SK-N-SH treated with all-trans-retinoic acid at 6 μM for 48 hours (cell line): ENCODE measurements around the gene WASF1.

Experiments
- ATAC-seq: fragments of 200-7000 bp; cut with Tn5 transposase; 3 replicates; pipeline ENCODE4 v1.9.1; 2020; ENCODE audit warnings: mild to moderate bottlenecking, moderate library complexity
- ARNTL ChIP-seq: fragments of 450-650 bp; formaldehyde crosslinking; IDR thresholded peaks from 2 replicates; pipeline ENCODE4 v1.5.0; 2020; ENCODE audit warnings: low read depth, mild to moderate bottlenecking, moderate library complexity, borderline replicate concordance
- BACH2 ChIP-seq: fragments of 250-450 bp; sonication (Bioruptor Pico); IDR thresholded peaks from 2 replicates; pipeline ENCODE4 v1.9.0; 2021; ENCODE audit warnings: mild to moderate bottlenecking, borderline replicate concordance
- CSDC2 ChIP-seq: fragments of 250-450 bp; sonication (Bioruptor Pico); IDR thresholded peaks from 2 replicates; pipeline ENCODE4 v1.5.0; 2020; ENCODE audit warnings: mild to moderate bottlenecking, moderate library complexity
- ESRRG ChIP-seq: fragments of 250-450 bp; sonication (Bioruptor Pico); IDR thresholded peaks from 2 replicates; pipeline ENCODE4 v1.6.1; 2021; ENCODE audit warnings: mild to moderate bottlenecking
- GLIS3 ChIP-seq: fragments of 250-450 bp; sonication (Bioruptor Pico); IDR thresholded peaks from 2 replicates; pipeline ENCODE4 v1.5.0; 2020; ENCODE audit warnings: mild to moderate bottlenecking, moderate library complexity
- OSR1 ChIP-seq: fragments of 250-450 bp; sonication (Bioruptor Pico); IDR thresholded peaks from 2 replicates; pipeline ENCODE4 v1.8.0; 2022; ENCODE audit warnings: moderate library complexity, mild to moderate bottlenecking, inconsistent platforms
- PPARA ChIP-seq: fragments of 250-450 bp; sonication (Bioruptor Pico); IDR thresholded peaks from 2 replicates; pipeline ENCODE4 v1.5.0; 2020; ENCODE audit warnings: mild to moderate bottlenecking, borderline replicate concordance
- RARB ChIP-seq: fragments of 250-450 bp; sonication (Bioruptor Pico); IDR thresholded peaks from 2 replicates; pipeline ENCODE4 v1.8.0; 2021; ENCODE audit warnings: mild to moderate bottlenecking, moderate library complexity
- TOX ChIP-seq: fragments of 250-450 bp; sonication (Bioruptor Pico); IDR thresholded peaks from 2 replicates; pipeline ENCODE4 v1.8.0; 2021; ENCODE audit warnings: mild to moderate bottlenecking, moderate library complexity, borderline replicate concordance
- ZC3H10 ChIP-seq: fragments of 250-450 bp; sonication (Bioruptor Pico); IDR thresholded peaks from 2 replicates; pipeline ENCODE4 v1.5.1; 2021; ENCODE audit warnings: mild to moderate bottlenecking, moderate library complexity
- ZFP3 ChIP-seq: fragments of 250-450 bp; sonication (Bioruptor Pico); IDR thresholded peaks from 2 replicates; pipeline ENCODE4 v1.5.0; 2020; ENCODE audit warnings: mild to moderate bottlenecking, moderate library complexity
- ZNF565 ChIP-seq: fragments of 450-650 bp; formaldehyde crosslinking; conservative IDR thresholded peaks from 2 replicates; pipeline ENCODE4 v1.5.0; 2020; ENCODE audit warnings: low read depth, mild to moderate bottlenecking, moderate library complexity
- ZNF70 ChIP-seq: fragments of 450-650 bp; formaldehyde crosslinking; IDR thresholded peaks from 2 replicates; pipeline ENCODE4 v1.5.0; 2020; ENCODE audit warnings: mild to moderate bottlenecking, moderate library complexity
- TF ChIP-seq, protein P1 (sequence below): fragments of 250-450 bp; sonication (Bioruptor Pico); IDR thresholded peaks from 2 replicates; pipeline ENCODE4 v1.5.0; 2020; ENCODE audit warnings: mild to moderate bottlenecking, moderate library complexity
- TF ChIP-seq, protein P2 (sequence below): fragments of 250-450 bp; sonication (Bioruptor Pico); IDR thresholded peaks from 2 replicates; pipeline ENCODE4 v1.8.0; 2020; ENCODE audit warnings: mild to moderate bottlenecking, moderate library complexity, borderline replicate concordance
- TF ChIP-seq, protein P3 (sequence below): fragments of 250-450 bp; sonication (Bioruptor Pico); IDR thresholded peaks from 2 replicates; pipeline ENCODE4 v1.8.0; 2021; ENCODE audit warnings: low read depth, mild to moderate bottlenecking, moderate library complexity, borderline replicate concordance
- TF ChIP-seq, protein P4 (sequence below): fragments of 250-450 bp; sonication (Bioruptor Pico); IDR thresholded peaks from 2 replicates; pipeline ENCODE4 v1.5.1; 2020; ENCODE audit warnings: low read depth, mild to moderate bottlenecking, moderate library complexity
- TF ChIP-seq, protein P5 (sequence below): fragments of 250-450 bp; sonication (Bioruptor Pico); IDR thresholded peaks from 2 replicates; pipeline ENCODE4 v1.5.1; 2021; ENCODE audit warnings: mild to moderate bottlenecking, moderate library complexity

The WASF1 gene

DNA sequence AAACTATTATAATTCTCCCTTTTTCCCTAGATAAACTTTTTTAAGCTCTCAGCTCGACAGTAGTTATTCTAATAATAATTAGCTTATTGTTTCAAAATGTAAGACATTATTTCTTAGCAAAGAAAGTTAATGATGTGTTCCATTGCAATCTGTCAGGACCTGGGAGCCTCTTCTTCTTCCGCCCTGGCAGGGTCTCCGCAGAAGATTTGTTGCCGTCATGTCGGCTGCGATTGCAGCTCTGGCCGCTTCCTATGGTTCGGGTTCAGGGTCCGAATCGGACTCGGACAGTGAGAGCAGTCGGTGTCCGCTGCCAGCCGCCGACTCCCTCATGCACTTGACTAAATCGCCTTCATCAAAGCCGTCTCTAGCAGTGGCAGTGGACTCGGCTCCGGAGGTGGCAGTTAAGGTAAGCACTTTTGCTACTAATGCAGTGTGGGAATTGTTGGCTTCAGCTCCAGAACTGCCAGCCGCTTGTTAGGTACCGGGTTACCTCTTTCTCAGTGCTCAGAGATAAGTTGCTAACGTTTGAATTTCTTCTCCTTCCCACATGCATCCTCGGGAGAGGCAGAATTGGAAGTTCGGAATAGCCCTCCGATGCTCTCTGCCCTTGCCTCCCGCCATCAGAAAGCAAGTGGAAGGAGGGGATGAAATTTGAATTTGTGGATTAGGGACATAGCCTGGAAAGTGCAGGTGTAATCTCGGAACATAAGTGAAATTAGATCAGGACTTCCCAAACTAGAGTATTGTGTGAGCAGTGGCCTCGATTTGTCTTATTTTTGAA, 948 bp upstream of the WASF1 start, which contains the start of gene CDC40:
TSS of gene CDC40 (plus strand) at position 200 of the 781 bp plus-strand sequence. CDS start at position 218, 18 bp downstream.
- peak; percentile 34 for ATAC-seq

DNA sequence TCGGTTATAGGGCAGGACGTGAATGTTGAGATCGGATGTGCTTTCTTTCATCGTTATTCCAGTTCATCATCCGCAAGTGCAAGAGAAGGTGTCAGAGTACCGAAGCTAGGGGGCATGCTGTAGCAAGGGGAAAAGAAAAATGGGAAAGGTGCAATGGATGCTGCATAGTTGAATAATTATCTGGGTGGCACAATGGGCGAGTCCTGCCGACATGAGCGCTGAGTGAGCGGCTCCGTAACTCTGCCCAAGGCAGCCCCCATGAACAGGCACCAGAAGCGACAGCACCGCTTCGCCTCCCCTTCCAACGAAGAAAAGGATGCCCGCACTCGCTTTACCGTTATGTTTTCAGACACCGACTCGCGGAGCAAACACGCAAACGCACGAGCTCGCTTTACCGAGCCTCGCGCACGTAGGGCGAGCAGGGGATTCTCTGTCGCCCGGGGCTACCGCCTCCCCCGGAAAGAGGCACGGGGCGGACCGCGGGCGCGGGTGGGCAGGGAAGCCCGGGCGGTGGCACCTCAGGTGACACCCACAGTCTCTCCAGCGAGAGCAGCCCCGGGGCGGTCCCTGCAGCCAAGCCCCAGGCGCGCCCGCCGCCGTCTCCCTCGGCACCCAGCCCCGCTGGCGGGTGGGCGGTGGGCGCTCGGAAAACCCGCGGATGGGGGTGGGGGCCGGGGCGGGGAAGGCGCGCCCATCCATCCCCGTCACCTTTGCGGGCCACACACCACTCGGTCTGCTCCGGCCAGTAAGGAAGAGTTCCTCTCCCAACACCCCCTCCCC, 654 bp downstream of the WASF1 start:
- TF ChIP-seq CSDC2 = no peak
- TF ChIP-seq, protein P1, sequence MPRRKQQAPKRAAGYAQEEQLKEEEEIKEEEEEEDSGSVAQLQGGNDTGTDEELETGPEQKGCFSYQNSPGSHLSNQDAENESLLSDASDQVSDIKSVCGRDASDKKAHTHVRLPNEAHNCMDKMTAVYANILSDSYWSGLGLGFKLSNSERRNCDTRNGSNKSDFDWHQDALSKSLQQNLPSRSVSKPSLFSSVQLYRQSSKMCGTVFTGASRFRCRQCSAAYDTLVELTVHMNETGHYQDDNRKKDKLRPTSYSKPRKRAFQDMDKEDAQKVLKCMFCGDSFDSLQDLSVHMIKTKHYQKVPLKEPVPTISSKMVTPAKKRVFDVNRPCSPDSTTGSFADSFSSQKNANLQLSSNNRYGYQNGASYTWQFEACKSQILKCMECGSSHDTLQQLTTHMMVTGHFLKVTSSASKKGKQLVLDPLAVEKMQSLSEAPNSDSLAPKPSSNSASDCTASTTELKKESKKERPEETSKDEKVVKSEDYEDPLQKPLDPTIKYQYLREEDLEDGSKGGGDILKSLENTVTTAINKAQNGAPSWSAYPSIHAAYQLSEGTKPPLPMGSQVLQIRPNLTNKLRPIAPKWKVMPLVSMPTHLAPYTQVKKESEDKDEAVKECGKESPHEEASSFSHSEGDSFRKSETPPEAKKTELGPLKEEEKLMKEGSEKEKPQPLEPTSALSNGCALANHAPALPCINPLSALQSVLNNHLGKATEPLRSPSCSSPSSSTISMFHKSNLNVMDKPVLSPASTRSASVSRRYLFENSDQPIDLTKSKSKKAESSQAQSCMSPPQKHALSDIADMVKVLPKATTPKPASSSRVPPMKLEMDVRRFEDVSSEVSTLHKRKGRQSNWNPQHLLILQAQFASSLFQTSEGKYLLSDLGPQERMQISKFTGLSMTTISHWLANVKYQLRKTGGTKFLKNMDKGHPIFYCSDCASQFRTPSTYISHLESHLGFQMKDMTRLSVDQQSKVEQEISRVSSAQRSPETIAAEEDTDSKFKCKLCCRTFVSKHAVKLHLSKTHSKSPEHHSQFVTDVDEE (CRISPR knock-in tag) = 0 out of 2 replicates have a peak, but pooled peaks have one; percentile 24
- peak; percentile 52 for ATAC-seq

More for the DNA sequence above, 948 bp upstream of the WASF1 start, which contains the start of gene CDC40:
- no peak for TF ChIP-seq OSR1 (CRISPR knock-in tag)
- TF ChIP-seq RARB = no peak
- TF ChIP-seq ARNTL = no peak
- no peak for TF ChIP-seq ESRRG (CRISPR knock-in tag)
- TF ChIP-seq, protein P2, sequence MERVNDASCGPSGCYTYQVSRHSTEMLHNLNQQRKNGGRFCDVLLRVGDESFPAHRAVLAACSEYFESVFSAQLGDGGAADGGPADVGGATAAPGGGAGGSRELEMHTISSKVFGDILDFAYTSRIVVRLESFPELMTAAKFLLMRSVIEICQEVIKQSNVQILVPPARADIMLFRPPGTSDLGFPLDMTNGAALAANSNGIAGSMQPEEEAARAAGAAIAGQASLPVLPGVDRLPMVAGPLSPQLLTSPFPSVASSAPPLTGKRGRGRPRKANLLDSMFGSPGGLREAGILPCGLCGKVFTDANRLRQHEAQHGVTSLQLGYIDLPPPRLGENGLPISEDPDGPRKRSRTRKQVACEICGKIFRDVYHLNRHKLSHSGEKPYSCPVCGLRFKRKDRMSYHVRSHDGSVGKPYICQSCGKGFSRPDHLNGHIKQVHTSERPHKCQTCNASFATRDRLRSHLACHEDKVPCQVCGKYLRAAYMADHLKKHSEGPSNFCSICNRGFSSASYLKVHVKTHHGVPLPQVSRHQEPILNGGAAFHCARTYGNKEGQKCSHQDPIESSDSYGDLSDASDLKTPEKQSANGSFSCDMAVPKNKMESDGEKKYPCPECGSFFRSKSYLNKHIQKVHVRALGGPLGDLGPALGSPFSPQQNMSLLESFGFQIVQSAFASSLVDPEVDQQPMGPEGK (CRISPR knock-in tag) = no peak
- no peak for TF ChIP-seq ZNF565 (CRISPR knock-in tag)
- TF ChIP-seq ZNF70 = no peak
- no peak for TF ChIP-seq ZC3H10 (CRISPR knock-in tag)
- TF ChIP-seq TOX (CRISPR knock-in tag) = no peak
- TF ChIP-seq, protein P1 (CRISPR knock-in tag) = no peak
- no peak for TF ChIP-seq PPARA (CRISPR knock-in tag)
- no peak for TF ChIP-seq BACH2 (CRISPR knock-in tag)
- TF ChIP-seq ZFP3 = no peak
- TF ChIP-seq GLIS3 = no peak
- TF ChIP-seq, all 23 proteins: peak for 0

DNA sequence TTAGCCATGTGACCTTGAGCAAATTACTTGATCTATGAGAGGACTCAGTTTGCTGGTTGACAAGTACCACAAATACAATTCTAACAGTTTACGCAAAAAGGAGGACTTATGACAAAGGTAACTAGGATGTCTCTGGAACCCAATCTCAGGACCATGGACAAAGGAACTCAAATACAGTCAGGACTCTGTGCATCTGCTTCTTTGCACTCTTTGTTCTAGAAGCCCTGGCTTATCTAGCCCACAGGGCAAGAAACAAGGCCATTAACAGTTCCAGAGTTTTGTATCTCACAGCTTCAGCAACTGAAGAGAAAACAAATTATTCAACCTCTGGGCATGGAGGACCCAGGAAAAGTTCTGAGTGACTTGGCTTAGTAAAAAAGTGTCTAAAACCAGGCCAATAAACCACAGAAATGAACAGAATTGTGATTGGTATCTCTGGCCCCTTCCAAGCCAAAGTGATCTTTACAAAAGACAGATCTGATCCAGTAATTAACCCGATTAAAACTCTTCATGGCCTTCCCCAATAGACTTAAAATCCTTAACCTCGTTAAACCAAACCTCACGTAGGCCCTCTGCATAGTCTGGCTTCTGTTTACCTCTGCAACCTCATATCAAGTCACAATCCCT, 5.9 kb downstream of the WASF1 start:
- peak; percentile 56; the same call in 1 of the 3 replicates for ATAC-seq
- TF ChIP-seq, protein P1 (CRISPR knock-in tag) = no peak
- no peak for TF ChIP-seq ZC3H10 (CRISPR knock-in tag)
- TF ChIP-seq ARNTL = no peak
- 0 out of 2 replicates have a peak, but pooled peaks have one; percentile 33 for TF ChIP-seq ZFP3
- no peak for TF ChIP-seq RARB
- TF ChIP-seq, protein P3, sequence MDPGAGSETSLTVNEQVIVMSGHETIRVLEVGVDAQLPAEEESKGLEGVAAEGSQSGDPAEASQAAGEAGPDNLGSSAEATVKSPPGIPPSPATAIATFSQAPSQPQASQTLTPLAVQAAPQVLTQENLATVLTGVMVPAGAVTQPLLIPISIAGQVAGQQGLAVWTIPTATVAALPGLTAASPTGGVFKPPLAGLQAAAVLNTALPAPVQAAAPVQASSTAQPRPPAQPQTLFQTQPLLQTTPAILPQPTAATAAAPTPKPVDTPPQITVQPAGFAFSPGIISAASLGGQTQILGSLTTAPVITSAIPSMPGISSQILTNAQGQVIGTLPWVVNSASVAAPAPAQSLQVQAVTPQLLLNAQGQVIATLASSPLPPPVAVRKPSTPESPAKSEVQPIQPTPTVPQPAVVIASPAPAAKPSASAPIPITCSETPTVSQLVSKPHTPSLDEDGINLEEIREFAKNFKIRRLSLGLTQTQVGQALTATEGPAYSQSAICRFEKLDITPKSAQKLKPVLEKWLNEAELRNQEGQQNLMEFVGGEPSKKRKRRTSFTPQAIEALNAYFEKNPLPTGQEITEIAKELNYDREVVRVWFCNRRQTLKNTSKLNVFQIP (CRISPR knock-in tag) = no peak
- TF ChIP-seq BACH2 (CRISPR knock-in tag) = no peak
- TF ChIP-seq, protein P4, sequence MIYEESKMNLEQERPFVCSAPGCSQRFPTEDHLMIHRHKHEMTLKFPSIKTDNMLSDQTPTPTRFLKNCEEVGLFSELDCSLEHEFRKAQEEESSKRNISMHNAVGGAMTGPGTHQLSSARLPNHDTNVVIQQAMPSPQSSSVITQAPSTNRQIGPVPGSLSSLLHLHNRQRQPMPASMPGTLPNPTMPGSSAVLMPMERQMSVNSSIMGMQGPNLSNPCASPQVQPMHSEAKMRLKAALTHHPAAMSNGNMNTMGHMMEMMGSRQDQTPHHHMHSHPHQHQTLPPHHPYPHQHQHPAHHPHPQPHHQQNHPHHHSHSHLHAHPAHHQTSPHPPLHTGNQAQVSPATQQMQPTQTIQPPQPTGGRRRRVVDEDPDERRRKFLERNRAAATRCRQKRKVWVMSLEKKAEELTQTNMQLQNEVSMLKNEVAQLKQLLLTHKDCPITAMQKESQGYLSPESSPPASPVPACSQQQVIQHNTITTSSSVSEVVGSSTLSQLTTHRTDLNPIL (CRISPR knock-in tag) = no peak
- TF ChIP-seq ZNF70 = no peak
- TF ChIP-seq, protein P5, sequence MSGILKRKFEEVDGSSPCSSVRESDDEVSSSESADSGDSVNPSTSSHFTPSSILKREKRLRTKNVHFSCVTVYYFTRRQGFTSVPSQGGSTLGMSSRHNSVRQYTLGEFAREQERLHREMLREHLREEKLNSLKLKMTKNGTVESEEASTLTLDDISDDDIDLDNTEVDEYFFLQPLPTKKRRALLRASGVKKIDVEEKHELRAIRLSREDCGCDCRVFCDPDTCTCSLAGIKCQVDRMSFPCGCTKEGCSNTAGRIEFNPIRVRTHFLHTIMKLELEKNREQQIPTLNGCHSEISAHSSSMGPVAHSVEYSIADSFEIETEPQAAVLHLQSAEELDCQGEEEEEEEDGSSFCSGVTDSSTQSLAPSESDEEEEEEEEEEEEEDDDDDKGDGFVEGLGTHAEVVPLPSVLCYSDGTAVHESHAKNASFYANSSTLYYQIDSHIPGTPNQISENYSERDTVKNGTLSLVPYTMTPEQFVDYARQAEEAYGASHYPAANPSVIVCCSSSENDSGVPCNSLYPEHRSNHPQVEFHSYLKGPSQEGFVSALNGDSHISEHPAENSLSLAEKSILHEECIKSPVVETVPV (CRISPR knock-in tag) = no peak
